A549 treated with GW870086 at 1 μM for 4 hours (cell line): Measurements from ENCODE around the gene PPM1L. TPM values are rescaled to one million over a fixed set of nuclear protein-coding genes. Genes with fewer than 3 reads are reported as not detected.

Source experiments
- total RNA-seq: library from RNA; stranded (reverse); fragments of 200-300 nt; extraction: Qiagen RNA extraction; gene quantifications from 5 replicates; pipeline ENCODE4 v1.2.3, GENCODE V29; 2022; ENCODE audit warnings: low read depth

PPM1L gene
- total RNA-seq, result 0.34 to 0.68 TPM (median 0.57 TPM) in 5 replicates

GRCh38 chr3:160755776-160756304, at the start of gene PPM1L:
Gene PPM1L, plus strand, starts transcription at chr3:160756231.

GRCh38 chr3:161104561-161105551, 348.8 kb downstream of the PPM1L start, which contains the start of gene B3GALNT1:
Gene B3GALNT1, minus strand, starts transcription at chr3:161105349. Its CDS starts 18,595 bp downstream, at chr3:161086754.

Other genes starting within 250 kb of the PPM1L start
- 24.4 to 37.2 TPM (median 30.5 TPM) in 5 replicates for gene KPNA4, start 190.7 kb upstream of the PPM1L start, total RNA-seq
- gene ARL14, start 79.1 kb upstream of the PPM1L start, total RNA-seq, result 0.10 to 0.56 TPM (median 0.36 TPM) in 5 replicates